Activated T-helper 1 cell treated with anti-CD3 and anti-CD28 coated beads, Interleukin-12 subunit alpha, Interleukin-12 subunit beta, Interleukin-2, Interleukin-4 antibody, amounts not matched to agents 30 ng/mL and 10 ng/mL and 1 ng/mL, durations not matched to agents 14 hours and 24 hours and 36 hours (primary cell): ENCODE measurements around the gene TGFBRAP1. TPM values are rescaled to one million over a fixed set of nuclear protein-coding genes. Genes with fewer than 3 reads are reported as not detected.

Experiments used
- DNase-seq: peaks from one replicate; pipeline ENCODE4 v3.0.0; 2021; ENCODE audit warnings: low spot score
- H3K27ac Mint-ChIP-seq: one replicate; pipeline ENCODE4 v1.8.0; 2021; ENCODE audit warnings: mild to moderate bottlenecking, mixed read lengths
- H3K27me3 Mint-ChIP-seq: one replicate; pipeline ENCODE4 v1.8.0; 2022; ENCODE audit warnings: mild to moderate bottlenecking, moderate library complexity, mixed read lengths; ENCODE audit not compliant: insufficient read depth
- H3K36me3 Mint-ChIP-seq: one replicate; pipeline ENCODE4 v1.8.0; 2021; ENCODE audit warnings: low read depth, mixed read lengths
- H3K4me1 Mint-ChIP-seq: one replicate; pipeline ENCODE4 v1.8.0; 2021; ENCODE audit warnings: low read depth, mixed read lengths
- H3K4me3 Mint-ChIP-seq: one replicate; pipeline ENCODE4 v1.8.0; 2021; ENCODE audit warnings: mild to moderate bottlenecking, moderate library complexity, mixed read lengths
- H3K9me3 Mint-ChIP-seq: one replicate; pipeline ENCODE4 v1.8.0; 2021; ENCODE audit warnings: mixed read lengths
- intact Hi-C: fragments of 100-400 bp; cut with micrococcal nuclease; formaldehyde crosslinking; loops from one replicate; pipeline ENCODE4 v1.15.1; 2024
- total RNA-seq: library from RNA; stranded (reverse); gene quantifications from 2 replicates; pipeline ENCODE4 v1.2.3, GENCODE V29; 2022

TGFBRAP1 gene
- total RNA-seq, 1 donor from 2014 or later: 23.1 TPM

DNA sequence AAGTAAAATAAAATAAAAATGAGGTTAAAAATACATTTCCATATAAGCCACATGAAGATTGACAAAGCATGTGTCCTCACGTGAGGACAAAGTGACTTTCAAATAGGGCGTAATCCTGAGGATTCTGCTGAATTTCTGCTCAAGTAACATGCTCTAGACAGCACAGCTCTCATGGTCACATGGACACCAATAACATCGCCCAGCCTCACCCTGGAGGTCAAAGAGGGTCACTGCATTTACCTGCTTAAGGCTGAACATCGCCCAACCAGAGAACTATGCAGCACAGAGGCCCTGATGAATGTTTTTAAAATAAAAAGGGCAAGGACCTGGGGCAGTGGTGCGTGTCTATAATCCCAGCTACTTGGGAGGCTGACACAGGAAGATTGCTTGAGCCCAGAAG is 30.2 kb downstream of the TGFBRAP1 start:
- intact Hi-C loops: no loop called here
- Mint-ChIP-seq H3K27me3 (no peaks in the 10 kb centered on the region), H3K4me1 (peaks cover 18% of the 10 kb centered on the region), H3K36me3 (peaks cover 24% of the 10 kb centered on the region), H3K4me3 (no peak overlapping the region), H3K27ac (no peak overlapping the region), H3K9me3 (no peaks in the 10 kb centered on the region)
- no peak for DNase-seq

DNA sequence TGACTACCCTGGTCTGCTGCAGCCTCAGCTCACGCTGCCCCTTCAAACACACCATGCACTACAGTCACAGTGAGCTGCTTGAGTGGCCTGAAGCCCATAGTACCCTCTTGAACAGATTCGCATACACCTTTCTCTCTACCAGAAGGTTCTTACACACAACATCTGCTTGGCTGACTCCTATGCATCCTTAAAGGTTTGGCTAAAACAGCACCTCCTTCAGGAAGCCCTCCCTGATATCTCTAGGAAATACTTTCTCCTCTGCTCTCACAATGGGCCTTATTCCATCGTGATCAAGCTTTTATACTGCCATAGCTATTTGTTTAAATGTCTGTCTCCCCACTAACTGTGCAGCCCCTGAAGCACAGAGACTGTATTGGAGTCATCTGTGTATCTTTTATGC is 31.5 kb downstream of the TGFBRAP1 start:
- Mint-ChIP-seq H3K4me3 (no peak overlapping the region), H3K4me1 (peaks cover 17% of the 10 kb centered on the region), H3K9me3 (no peaks in the 10 kb centered on the region), H3K27ac (no peak overlapping the region), H3K27me3 (no peaks in the 10 kb centered on the region), H3K36me3 (peaks cover 29% of the 10 kb centered on the region)
- intact Hi-C loops: no loop called here
- no peak for DNase-seq

DNA sequence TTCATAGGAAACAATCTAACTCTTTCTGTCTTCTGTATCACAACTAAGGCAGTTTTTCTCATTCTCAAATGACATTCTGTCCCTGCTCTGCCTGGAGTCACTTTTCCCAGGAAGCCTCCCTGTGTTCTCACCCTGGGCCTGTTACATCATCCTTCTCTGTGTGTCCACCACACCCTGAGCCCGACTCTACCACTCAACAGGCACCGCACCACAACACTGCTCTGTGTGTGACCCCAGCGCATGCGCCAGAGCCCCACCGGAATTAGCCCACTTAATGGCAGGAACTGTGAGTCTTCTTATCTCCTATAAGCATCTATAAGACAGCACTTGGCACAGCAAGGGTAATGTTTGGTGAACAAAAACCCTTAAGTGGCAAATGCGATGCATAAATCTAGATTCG is 32.3 kb downstream of the TGFBRAP1 start:
- no peaks in the 10 kb centered on the region for H3K27me3 Mint-ChIP-seq
- H3K9me3 Mint-ChIP-seq: no peaks in the 10 kb centered on the region
- H3K27ac Mint-ChIP-seq: no peak overlapping the region
- peaks cover 34% of the 10 kb centered on the region for H3K36me3 Mint-ChIP-seq
- no peak for DNase-seq
- H3K4me3 Mint-ChIP-seq: no peak overlapping the region
- H3K4me1 Mint-ChIP-seq: peaks cover 12% of the 10 kb centered on the region
- intact Hi-C loops: no loop called here

DNA sequence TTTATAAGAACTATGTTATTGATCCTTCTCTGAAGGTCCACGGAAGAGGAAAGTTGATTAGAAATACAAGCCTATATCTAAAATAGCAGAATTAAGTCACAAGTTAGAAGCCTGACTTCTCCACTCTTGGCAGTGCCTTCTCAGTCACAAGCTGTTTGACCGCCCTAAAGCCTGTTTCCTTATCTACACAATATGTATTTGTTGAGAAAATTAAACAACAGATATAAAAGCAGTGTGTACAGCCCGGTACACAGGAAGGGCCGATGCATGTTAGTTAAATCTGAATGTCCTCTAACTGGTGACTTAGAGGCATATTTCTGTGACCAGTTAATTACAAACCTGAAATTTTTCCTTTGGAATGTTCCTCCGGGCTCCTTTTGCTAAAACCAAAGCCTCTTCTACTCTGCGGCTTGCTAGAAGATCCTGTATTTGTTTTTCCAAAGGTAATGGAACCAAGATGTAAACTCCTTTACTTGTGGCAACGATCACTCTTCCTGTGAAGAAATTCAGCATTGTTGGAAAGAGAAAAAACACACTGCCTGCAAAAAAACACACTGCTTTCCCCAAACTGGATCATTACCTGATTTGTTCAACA is 33.4 kb downstream of the TGFBRAP1 start:
- intact Hi-C loops: no loop called here
- Mint-ChIP-seq H3K9me3 (no peaks in the 10 kb centered on the region), H3K4me1 (peaks cover 5% of the 10 kb centered on the region), H3K27ac (no peak overlapping the region), H3K4me3 (no peak overlapping the region), H3K27me3 (no peaks in the 10 kb centered on the region), H3K36me3 (peaks cover 39% of the 10 kb centered on the region)
- DNase-seq: no peak

DNA sequence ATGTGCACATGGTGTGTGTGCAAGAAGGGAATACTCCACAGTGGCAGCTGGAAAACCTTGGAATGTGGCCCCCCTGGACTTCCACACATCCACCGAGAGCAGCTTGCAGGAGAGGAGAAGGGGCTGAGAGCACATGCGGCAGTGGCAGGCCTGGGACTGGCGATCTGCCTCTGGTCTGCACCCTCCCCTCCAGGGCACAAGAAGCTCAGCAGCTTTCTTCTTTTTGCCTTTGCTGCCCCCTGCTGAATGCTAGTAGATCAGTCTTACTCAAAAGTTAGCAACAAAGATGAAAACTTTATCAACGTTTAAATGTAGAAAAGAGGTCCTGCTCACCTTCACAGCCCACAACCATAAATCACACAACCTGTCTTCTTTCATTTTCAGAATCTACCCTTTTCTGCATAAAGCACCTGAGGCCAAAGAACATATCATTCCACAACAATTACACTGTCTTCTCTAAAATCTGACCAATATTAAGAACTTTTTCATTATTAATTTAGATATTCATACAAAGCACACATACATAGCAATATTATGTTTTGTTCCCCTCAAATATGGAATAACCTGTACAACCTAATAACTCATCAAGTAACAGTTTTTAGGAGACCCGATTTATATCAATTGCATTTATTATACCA is 34.6 kb downstream of the TGFBRAP1 start:
- no peak overlapping the region for H3K27ac Mint-ChIP-seq

DNA sequence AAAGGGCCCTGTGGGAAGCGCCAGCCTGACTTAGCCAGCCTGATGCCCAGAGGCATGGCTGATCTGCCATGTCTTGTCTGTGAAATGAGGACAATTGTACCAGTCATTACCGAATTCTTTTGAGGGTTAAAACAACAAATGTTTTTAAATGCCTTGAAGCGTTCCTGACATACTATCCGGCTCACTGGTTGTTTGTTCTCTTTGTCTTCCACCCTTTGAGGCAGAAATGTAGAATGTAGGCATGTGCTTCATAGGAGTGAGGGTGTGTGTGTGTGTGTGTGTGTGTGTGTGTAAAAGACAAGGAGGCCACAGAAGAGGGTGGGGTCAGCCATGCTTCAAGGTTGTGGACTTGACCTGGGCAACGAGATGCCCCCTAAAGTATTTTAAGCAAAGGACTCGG is 35.5 kb downstream of the TGFBRAP1 start:
- Mint-ChIP-seq H3K27me3 (no peaks in the 10 kb centered on the region), H3K36me3 (peaks cover 44% of the 10 kb centered on the region), H3K9me3 (no peaks in the 10 kb centered on the region), H3K4me1 (peaks cover 5% of the 10 kb centered on the region), H3K27ac (no peak overlapping the region), H3K4me3 (no peak overlapping the region)
- intact Hi-C loops: no loop called here
- DNase-seq: no peak

More for the DNA sequence above, 34.6 kb downstream of the TGFBRAP1 start:
- Mint-ChIP-seq H3K9me3 (no peaks in the 10 kb centered on the region), H3K4me1 (peaks cover 5% of the 10 kb centered on the region), H3K36me3 (peaks cover 44% of the 10 kb centered on the region), H3K27me3 (no peaks in the 10 kb centered on the region), H3K4me3 (no peak overlapping the region)
- DNase-seq: no peak
- intact Hi-C loops: no loop called here

DNA sequence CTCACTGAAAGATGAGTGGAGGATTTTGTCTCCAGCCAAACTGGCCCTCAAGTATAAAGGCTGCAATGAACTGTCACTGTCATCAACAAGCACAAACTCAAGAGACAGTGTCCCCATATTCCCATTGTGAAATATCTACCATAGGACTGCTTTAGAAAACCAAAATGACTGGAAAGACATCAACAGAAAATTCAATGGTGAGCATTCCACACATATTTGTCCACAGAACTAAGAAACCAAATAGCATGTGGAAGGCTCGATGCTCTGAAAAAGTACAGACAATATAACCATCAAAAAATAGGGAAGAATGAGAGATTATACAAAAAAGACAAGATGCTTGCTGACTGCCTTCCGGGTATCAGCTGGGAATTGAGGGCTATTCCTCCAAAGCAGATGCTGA is 37.6 kb downstream of the TGFBRAP1 start:
- H3K9me3 Mint-ChIP-seq: no peaks in the 10 kb centered on the region
- no peak overlapping the region for H3K27ac Mint-ChIP-seq
- H3K36me3 Mint-ChIP-seq: peaks cover 31% of the 10 kb centered on the region
- no peak overlapping the region for H3K4me3 Mint-ChIP-seq
- H3K27me3 Mint-ChIP-seq: no peaks in the 10 kb centered on the region
- no peak for DNase-seq
- intact Hi-C loops: no loop called here
- H3K4me1 Mint-ChIP-seq: peaks cover 5% of the 10 kb centered on the region

DNA sequence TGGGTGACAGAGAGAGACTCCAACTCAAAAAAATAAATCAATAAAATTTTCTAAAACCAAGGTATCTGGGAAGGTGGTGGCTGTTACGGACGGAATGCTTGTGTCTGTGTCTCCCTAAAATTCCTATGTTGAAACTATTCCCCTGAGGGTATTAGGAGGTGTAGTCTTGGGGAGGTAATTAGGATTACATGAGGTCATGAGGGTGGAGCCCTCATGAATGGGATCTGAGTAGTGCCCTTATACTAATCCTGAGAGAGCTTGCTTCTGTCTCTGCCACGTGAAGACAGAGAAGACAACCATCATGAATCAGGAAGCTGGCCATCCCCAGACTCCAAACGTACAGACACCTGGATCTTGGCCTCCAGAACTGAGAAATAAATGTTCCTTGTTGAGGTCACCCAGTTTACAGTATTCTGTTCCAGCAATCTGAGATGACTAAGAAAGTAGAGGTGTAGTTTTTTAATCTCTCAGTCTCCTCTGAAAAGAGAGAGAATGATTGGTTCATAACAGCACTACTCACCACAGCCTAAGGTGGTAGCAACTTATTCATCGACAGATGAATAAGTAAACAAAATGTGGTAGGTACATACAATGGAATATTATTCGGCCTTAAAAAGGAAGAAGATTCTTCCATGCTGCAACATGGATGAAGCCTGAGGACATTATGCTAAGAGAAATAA is 38.4 kb downstream of the TGFBRAP1 start:
- DNase-seq: no peak
- H3K27ac Mint-ChIP-seq: no peak overlapping the region
- intact Hi-C loops: no loop called here

DNA sequence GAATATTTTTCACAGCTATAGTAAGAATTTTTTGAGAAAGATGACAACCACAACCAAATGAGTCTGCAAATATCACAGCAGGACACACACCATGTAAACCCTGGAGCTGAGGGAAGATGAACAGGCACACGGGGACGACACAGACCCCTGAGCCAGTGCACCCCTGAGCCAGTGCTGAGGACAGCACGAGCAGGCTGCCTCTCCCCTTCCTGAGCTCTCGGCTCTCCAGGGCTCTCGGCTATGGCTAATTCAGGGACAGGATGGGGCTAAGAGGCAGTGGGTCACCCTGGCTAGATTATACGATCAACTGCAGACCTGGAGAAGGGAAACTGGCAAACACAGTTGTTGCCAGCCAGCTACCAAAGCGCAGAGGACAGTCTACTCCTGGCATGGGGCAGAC is 41.4 kb downstream of the TGFBRAP1 start:
- intact Hi-C loops: no loop called here
- H3K27me3 Mint-ChIP-seq: no peaks in the 10 kb centered on the region
- no peak overlapping the region for H3K27ac Mint-ChIP-seq

More for the DNA sequence above, 38.4 kb downstream of the TGFBRAP1 start:
- H3K27me3 Mint-ChIP-seq: no peaks in the 10 kb centered on the region
- peaks cover 5% of the 10 kb centered on the region for H3K4me1 Mint-ChIP-seq
- no peaks in the 10 kb centered on the region for H3K9me3 Mint-ChIP-seq
- H3K36me3 Mint-ChIP-seq: peaks cover 29% of the 10 kb centered on the region
- H3K4me3 Mint-ChIP-seq: no peak overlapping the region

DNA sequence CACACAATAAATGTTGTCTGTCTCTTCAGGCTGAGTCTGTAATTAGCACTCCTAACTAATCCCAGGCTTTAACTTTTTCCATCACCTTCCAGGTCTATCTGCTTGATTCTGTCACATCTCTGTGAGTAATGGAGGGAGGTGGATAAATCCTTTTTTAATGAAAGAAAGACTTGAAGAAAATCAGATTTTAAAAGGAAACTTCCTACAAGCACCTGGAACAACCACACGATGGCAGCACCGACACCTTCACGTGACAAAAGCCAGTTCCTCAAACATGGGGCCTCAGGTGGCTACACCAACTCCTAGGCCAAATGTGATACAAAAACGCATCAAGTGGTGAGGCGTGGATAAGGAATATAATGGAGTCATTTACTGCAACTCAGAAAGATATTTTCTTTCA is 41.8 kb downstream of the TGFBRAP1 start:
- Mint-ChIP-seq H3K4me3 (no peak overlapping the region), H3K27me3 (no peaks in the 10 kb centered on the region), H3K36me3 (peaks cover 27% of the 10 kb centered on the region), H3K9me3 (no peaks in the 10 kb centered on the region), H3K4me1 (peaks cover 5% of the 10 kb centered on the region), H3K27ac (no peak overlapping the region)
- intact Hi-C loops: loop anchor here (2.0 kb wide), 1 partner anchor 49 kb away; the partner anchor contains the start of gene C2orf49
- DNase-seq: no peak

More for the DNA sequence above, 41.4 kb downstream of the TGFBRAP1 start:
- Mint-ChIP-seq H3K4me3 (no peak overlapping the region), H3K4me1 (peaks cover 5% of the 10 kb centered on the region), H3K36me3 (peaks cover 29% of the 10 kb centered on the region), H3K9me3 (no peaks in the 10 kb centered on the region)
- no peak for DNase-seq

DNA sequence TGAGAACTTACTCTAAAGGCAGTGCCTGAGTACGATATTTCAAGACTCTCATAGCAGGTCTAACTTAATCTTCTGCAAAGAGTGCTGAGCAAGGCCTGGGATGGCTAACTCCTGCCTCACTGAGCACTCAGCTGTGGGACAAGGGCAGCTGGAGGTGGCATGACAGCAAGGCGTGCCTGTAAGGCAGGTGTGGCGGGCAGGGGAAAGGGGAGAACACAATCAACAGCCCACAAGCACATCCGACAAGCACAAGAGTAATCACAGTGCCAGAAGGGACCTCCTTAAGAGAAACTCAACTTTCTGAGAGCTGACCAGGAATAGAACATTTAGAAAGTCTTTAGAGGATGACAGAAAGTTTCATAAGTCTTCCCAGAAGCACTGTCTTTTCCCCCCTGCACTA is 46.0 kb downstream of the TGFBRAP1 start:
- H3K36me3 Mint-ChIP-seq: peaks cover 19% of the 10 kb centered on the region

DNA sequence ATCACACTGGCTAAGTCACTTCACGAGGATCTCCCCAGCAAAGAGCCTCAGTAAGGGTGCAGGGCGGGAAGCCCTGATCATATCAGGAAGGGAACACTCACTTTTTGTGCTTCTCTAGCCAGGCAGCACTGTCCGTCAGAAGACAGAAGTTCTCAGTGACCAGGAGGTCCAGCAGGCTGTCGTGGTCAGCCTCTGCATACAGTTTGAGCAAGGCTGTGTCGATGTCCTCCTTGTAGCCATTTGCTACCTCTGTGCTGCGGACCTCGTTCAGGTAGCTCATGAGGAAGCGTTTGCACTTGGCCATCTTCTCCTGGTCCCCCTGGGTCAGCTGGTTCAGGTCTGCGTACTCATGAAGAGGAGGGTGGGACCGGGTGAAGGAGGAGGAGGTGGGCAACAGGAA is 49.3 kb downstream of the TGFBRAP1 start:
- DNase-seq: no peak
- H3K4me3 Mint-ChIP-seq: no peak overlapping the region
- no peaks in the 10 kb centered on the region for H3K9me3 Mint-ChIP-seq
- intact Hi-C loops: no loop called here
- no peak overlapping the region for H3K27ac Mint-ChIP-seq
- H3K36me3 Mint-ChIP-seq: peaks cover 28% of the 10 kb centered on the region
- H3K4me1 Mint-ChIP-seq: no peaks in the 10 kb centered on the region
- H3K27me3 Mint-ChIP-seq: no peaks in the 10 kb centered on the region

More for the DNA sequence above, 46.0 kb downstream of the TGFBRAP1 start:
- DNase-seq: no peak
- Mint-ChIP-seq H3K9me3 (no peaks in the 10 kb centered on the region), H3K4me3 (no peak overlapping the region), H3K27ac (no peak overlapping the region), H3K4me1 (peaks cover 5% of the 10 kb centered on the region), H3K27me3 (no peaks in the 10 kb centered on the region)
- intact Hi-C loops: no loop called here

DNA sequence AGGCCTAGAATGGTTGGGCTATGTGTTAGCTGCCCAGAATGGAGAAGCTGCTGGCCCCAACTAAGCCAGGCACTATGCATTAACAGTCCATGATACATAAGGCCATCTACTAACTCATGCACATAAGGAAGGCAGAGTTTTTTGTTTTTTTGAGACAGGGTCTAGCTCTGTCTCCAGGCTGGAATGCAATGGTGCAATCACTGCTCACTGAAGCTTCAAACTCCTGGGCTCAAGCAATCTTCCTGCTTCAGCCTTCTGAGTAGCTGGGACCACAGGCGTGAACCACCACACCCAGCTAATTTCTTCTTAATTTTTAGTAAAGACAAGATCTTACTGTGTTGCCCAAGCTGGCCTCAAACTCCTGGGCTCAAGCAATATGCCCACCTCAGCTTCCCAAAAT is 50.4 kb downstream of the TGFBRAP1 start:
- H3K36me3 Mint-ChIP-seq: peaks cover 25% of the 10 kb centered on the region
- H3K27ac Mint-ChIP-seq: no peak overlapping the region
- DNase-seq: no peak
- no peaks in the 10 kb centered on the region for H3K9me3 Mint-ChIP-seq
- intact Hi-C loops: no loop called here
- H3K4me1 Mint-ChIP-seq: no peaks in the 10 kb centered on the region
- H3K27me3 Mint-ChIP-seq: no peaks in the 10 kb centered on the region
- H3K4me3 Mint-ChIP-seq: no peak overlapping the region
